Stimulated activated CD8-positive, alpha-beta memory T cell treated with anti-CD3 and anti-CD28 coated beads, Interleukin-7, amount 100 ng/mL, for 1 hour (primary cell): ENCODE results near the gene TTBK2.

Experiments
- DNase-seq, 2 donors: peaks; one replicate each; pipeline ENCODE4 v3.0.0-alpha.2; 2020; ENCODE audit warnings: low read depth in 2 of 2

Gene TTBK2

DNA sequence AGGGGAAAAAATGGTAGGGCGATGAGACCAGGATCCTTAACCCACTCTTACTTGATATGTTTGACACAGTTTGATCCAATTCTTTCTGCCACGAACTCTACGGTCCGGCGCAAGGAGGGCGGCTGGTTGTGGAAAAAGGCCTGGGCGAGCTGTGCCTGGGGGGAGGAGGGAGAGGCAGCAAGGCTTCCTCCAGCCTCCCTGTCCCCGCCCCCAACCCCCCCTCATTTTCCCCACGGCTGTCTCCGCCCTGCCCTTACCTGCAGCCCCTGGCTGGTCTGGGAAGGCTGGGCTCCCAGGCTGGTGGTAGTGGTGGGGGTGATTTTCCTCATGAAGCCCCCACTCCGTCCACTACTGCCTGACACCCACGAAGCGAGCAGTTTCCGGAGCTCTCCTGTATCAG is 191.6 kb downstream of the TTBK2 start:
- DNase-seq = no peak

DNA sequence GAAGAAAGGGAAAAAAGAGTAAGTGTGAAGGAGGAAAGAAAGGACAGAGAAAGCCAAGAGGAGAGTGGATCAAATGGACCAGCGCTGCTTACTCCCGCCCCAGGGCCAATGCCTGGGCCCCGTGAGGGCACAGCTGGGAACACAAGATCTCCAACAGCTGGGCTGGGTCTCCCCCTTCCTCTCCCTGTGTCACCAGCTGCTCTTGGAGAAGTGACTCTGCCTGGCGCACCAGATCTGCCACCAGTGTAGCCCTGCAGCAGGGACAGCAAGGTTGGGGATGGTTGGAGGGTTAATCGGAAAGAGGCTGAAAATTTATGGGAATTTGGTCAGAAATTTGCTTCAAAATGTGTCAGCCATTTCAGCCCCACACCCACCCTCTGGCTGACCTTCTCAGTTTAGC is 192.0 kb downstream of the TTBK2 start:
- no peak for DNase-seq

DNA sequence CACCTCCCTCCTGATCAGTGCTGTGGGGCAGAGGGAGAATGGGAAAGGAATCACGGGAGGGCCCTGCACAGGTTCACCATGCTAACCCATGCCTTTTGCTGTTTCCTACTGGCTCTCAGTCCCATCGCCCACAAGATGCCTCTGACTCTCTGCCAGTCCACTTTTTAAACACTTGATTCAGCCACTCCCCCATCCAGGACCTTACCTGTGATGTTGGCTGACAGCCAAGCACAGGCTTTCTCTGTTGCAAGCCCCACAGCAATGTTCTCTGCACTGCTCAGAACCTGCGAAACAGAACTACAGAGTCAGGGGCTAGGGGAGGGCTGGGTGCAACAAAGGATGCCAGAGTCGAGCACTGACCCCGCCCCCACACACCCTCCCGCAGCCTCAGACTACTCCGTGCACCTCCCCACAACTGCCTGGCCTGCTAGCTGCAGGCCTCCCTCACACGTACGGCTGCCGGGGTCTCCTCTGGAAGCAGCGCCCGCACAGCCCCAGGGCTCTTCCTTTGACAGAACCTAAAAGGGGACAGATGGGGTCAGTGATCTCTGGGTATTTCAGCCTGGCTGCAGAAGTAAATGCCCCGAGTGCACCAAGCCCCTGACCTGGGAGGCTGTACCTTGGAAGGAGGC is 192.7 kb downstream of the TTBK2 start:
- no peak for DNase-seq

DNA sequence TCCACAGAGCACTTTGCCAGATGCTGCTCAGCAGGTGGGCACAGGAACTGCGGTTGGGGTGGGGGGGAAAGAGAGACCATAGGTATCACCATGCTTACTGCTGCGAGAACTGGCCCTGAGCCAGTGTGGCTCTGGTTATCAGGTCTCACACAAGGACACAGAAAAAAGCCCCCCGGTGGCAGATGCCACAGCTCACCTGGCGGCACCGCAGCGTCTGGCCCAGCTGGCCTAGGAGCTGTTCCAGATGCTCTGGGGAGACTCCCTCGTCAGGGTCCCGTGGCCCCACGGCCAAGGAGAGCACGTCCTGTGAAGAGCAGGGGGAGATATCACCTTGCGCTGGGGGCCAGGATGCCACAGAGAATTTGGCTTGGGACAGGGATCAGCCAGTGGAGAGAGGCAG is 194.5 kb downstream of the TTBK2 start:
- DNase-seq = no peak

DNA sequence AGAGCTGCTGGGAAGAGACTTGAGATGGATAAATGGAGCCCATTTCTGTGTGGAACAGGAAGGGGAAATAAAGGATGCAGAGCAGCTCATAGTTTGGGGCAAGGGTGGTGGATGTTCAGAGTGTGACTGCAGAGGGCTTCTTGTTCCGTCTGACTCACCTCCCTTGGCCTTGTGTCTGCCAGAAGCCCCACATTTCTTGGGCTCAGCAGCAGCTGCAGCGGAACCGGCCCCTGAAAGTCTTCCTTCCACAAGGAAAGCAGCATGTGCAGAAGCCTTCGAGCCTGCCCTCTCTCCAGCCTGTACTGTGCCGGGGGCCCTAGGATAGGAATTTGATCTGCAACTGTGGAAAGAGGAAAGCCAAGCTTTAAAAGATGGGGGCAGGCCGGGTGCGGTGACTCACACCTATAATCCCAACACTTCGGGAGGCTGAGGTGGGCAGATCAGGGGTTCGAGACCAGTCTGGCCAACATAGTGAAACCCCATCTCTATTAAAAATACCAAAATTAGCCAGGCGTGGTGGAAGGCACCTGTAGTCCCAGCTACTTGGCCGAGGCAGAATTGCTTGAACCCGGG is 195.2 kb downstream of the TTBK2 start:
- no peak for DNase-seq

DNA sequence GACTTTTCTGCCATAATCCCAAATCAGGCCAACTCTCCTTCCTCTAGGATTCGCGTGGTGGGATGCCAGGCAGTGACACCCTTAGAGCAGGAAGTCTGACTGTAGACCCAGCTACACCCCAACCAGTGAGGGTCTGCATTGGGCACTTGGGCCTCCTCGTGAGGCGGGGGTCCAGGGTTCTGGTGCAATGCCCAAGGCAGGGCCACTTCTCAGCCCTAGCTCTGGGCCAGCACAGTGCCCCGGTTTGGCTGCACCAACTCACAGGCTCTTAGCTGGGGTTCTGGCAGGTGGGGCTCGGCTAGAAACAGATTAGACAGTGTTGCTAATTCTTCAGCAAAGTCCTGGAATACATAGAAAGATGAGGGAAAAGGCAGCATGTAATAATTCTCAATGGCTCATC is 196.3 kb downstream of the TTBK2 start:
- DNase-seq = no peak

DNA sequence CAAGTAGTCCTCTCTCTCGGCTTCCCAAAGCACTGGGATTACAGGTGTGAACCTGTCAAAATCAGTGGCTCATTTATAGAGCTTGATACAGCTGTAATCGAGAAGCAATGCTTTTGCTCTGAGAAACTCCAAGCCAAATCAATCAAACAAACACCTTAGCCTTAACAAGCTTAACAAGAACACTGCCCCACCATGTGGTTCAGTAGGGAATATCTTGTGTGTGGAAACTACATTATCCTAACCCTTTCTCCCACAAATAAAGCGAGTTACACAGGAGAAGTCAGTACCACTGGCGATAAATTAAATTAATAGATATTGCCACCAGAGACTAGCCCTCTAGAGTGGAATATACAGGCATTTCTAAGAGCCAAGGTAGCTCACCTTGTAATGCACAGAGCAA is 197.5 kb downstream of the TTBK2 start:
- no peak for DNase-seq

DNA sequence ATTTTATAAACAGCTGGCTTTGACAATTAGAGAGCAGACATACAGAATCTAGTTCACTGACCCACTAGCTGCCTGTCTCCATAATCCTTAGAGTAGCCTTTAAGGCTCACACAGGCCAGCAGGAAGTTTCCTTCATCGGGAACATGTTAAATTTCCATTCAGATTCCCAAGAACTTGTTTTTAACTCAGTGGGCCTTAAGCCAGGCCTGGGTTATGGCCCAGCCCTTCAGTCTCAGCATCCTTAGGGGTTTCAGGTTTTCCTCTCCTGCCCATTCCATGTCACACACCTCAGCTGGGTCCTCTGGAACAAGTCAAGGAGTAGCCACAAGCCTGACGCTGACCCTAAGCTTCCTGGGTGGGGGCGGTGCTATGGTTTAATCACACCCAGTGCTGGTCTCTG is 198.7 kb downstream of the TTBK2 start:
- DNase-seq = no peak

DNA sequence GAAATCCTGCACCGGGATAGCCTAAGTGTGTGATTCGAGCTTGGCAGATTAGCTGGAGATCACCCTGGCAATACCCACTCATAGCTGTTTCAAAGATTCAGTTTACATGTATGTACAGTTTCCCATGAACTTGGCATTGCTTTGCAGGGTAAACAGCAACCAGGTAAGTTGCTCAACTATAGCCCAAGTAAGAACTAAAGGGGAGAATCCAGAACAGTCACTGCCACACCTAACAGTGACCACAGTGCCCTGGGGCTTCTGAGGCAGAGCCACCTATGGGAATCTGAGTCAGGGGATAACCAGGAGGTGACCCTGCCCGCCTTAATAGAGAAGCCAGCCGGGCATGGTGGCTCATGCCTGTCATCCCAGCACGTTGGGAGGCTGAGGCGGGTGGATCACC is 199.6 kb downstream of the TTBK2 start:
- DNase-seq = no peak

DNA sequence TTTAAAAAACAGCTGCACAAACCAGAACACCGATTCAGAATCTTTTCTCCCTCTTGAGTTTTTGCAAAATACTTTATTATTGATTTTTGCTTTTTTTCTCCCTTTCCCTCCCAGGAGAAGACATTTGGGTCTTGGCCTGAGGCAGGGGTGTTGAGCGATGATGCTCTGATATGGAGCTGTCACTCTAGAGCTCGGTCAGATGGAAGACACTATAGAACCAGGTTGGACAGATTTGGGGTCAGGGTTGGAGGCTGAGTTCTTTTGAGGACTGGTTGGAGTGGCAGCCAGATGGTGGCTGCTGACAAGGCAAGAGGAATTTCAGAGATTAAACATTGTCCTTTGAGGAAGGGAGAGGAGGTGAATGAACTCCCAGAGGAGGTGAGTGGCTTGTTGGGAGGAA is 200.5 kb downstream of the TTBK2 start:
- no peak for DNase-seq

DNA sequence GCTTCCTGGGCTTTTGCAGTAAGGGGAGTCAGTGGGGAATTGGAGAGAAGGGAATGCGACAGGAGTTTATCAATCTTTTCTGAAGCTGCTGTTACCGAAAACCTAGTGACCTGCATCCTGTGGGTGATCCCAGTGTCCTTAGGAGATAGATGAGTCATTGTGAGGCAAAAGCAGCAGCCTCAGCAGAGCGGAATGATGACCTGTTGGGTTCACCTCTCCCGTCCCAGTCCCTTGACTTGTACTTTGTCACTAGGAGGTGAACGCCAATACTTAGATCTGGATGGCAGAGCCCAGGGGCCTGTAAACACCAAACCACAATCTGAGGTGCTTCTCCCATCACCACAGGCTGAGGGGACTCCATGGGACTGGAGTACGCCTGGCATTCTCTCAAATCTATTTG is 201.5 kb downstream of the TTBK2 start:
- no peak for DNase-seq

DNA sequence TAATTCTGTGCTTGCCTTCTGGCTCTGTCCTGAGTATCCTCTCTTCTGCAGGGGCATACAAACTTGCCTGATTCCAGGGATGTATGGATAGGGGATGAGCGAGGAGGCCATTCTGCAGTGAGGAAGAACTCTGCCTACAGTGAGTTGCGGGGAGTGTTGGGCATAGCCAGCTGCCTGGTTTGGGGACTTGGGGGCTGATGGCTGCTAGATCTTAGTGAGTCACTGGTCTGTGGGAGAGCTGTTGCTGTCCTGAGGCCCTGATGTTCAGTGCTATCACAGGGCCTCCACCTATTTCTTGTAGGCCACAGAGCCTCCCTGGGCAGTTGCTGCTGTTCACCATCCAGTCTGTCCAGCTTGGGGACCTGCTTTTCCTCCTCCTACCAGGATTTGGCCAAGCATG is 204.0 kb downstream of the TTBK2 start:
- no peak for DNase-seq

DNA sequence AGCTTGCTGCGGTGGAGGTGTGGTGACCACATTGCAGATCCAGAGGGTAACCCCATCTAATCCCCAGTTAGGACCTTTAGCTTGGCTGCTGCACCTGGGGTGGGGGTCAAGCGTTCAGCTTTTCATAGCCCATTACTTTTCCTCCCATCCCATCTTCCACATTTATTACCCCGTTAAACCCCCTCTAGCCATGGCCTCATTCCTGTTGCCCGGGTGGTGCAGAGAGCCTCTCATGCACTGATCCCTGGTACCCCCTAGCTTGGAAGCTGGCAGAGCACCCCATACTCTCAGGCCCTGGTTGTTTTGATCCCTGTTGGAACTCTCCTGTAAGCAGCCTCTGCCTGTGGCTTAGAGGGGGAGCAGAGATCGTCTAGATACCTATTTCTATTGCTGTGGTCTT is 204.5 kb downstream of the TTBK2 start:
- no peak for DNase-seq

DNA sequence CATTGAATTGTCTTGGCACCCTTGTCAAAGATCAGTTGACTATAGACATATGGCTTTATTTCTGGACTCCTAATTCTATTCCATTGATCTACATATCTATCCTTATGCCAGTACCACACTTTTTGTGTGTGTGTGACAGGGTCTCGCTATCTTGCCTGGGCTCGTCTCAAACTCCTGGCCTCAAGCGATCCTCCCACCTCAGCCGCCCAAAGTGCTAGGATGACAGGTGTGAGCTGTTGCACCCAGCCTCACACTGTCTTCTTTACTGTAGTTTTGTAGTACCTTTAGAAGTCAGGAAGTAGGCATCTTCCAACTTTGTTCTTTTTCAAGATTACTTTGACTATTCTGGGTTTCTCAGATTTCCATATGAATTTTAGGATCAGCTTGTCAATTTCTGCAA is 208.0 kb downstream of the TTBK2 start:
- no peak for DNase-seq

DNA sequence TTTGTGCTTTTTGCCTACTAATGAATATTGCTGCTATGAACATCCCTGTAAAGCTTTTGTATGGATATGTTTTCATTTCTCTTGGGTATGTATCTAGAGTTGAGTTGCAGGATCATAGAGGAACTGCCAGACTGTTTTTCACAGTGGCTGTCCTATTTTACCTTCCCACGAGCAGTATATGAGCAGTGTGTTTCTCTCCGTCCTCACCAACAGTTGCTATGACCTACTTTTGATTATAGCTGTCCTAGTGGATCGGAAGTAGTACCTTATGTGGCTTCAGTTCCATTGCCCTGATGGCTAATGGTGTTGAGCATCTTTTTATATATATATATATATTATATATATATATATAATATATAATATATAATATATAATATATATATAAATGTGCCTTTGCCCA is 208.8 kb downstream of the TTBK2 start:
- no peak for DNase-seq

DNA sequence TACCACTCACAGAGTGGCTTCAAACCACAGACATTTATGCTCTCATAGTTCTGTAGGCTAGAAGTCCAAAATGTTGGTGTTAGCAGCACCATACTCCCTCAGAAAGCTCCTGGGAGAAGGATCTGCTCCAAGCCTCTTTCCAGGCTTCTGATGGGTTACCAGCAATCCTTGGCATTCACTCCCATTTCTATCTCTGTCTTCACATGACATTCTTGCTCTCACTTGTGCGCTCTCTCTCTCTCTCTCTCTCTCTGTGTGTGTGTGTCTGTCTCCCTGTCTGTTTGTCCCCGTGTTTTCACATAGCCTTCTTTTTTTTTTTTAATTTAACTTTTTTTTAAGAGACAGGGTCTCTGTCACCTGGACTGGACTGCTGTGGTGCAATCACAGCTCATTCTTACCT is 209.9 kb downstream of the TTBK2 start:
- DNase-seq = no peak

DNA sequence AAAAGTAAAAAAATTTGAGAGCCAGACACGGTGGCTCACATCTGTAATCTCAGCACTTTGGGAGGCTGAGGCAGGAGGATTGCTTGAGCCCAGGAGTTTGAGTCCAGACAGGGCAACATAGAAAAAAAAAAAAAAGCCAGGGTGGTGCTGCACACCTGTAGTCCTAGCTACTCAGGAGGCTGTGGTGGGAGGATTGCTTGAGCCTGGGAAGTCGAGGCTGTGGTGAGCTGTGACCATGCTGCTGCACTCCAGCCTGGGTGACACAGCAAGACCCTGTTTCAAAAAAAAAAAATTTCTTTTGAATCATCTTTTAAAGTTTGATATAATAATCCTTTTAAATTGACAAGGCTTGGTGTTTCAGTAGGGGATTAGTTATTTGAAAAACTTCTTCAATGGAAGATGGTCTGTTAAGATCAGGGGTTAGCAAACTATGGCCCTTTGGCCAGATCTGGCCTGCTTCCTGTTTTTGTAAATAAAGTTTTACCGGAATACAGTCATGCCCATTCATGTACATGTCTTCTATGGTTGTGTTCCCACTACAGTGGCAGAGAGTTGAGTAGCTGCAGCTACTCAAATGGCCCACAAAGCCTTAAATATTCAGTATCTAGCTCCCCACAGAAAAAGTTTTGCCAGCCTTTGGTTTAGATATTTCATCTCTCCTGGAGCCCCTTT is 212.6 kb downstream of the TTBK2 start:
- no peak for DNase-seq

DNA sequence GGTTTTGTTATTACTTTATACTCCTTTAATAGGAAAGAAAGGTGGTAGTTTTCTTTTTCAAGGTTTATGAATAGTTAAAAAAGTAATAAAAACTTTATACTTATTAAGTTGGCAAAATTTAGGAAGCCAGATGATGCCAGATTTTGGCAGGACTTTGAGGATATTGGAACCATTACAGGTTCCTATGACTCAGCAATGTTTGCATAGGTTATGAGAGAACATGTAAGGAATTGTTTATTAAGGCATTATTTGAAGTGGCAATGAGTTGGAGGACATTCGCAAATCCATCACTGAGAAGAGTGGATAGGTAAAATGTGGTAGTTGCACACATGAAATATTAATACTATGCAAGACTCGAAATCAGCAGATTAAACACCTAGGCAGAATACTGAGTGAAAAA is 213.5 kb downstream of the TTBK2 start:
- no peak for DNase-seq

DNA sequence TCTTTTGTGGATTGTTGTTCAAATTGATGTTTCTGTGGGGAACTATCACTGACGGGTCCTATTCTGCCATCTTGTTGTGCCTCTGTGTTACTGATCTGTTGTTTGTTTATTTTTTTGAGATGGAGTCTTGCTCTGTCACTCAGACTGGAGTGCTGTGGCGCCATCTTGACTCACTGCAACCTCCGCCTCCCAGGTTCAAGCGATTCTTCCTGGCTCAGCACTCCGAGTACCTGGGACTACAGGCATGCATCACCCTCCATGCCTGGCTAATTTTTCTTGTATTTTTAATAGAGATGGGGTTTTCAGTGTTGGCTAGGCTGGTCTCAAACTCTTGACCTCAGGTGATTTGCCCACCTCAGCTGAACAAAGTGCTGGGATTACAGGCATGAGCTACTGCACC is 215.2 kb downstream of the TTBK2 start:
- no peak for DNase-seq

DNA sequence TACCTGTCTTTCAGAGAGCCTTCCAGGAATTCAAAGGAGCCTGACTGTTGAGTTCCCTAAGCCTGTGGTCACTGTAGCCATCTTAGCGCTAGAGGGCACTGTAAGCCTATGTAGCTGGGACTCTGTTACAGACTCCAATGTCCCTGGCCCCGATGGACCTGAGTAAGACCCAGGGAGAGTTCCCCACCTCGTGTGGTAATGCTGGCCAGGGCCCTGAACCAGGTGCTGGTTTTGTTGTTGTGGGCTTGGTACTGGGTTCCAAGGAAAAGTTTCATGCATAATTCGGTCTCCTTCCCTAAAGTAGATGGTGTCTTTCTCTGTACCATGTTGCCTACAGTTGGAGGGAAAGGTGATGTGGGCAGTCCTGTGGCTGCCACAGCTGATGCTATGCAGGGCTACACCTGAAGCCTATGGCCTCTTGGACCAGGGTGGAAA is 216.1 kb downstream of the TTBK2 start:
- peak; percentile 5 to 26 for DNase-seq

DNA sequence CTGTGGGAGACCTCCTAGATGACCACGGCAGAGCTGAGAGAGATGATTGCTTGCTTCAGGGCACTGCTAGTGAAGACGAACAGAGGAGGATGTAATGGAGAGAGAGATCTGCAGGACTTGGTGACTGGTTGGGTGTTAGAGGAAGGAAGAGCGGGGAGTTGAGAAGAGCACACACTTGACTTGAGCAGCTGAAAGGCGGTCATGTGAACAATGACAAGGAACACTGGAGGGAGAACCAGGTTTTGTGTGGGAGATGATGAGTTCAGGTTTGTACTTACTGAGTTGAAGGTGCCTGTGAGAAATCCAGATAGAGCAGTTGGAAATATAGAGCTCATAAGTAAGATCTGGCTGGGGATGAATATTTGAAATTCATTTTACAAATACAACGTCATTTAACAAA is 224.0 kb downstream of the TTBK2 start:
- DNase-seq = no peak

DNA sequence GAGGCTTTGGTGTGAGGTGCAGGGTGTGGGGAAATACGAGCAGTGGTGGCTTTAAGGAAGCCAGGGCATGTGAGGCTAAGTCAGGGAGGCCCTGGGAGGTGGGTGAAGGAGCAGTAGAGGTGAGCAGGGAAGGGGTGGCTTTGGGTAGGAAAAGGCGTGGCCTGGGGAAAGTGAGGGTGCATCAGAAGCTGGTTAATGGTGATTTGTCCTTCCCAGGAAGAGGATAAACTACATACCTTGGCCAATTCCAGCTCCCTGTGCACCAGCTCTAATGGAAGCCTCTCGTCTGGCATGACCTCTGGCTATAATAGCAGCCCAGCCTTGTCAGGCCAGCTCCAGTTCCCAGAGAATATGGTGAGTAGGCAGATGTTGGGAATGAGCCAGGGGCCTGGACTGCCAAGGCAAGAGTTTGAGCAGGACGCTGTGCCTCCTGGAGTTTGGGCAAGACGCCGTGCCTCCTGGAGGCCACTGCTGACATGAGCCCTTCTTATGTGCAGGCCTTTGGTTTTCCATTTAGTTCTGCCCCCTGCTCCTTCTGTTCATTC is 225.0 kb downstream of the TTBK2 start:
- no peak for DNase-seq

DNA sequence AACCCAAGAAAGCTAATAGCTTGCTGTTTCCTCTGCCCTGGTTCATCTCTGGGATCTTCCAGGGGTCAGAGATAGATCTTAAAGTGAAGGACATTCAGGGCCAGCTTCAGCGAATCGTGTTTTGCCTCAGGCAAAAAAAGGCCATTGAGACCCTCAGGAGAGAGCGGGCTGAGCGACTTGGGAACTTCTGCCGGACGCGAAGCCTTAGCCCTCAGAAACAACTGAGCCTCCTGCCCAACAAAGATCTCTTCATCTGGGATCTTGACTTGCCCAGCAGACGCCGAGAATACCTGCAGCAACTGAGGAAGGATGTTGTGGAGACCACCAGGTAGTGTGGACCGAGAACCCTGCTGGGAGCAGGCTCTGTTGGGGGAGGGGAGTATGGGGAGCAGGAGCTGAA is 226.2 kb downstream of the TTBK2 start:
- DNase-seq = no peak
